Neural progenitor cell (in vitro differentiated cells): ENCODE data around the gene EME1. TPM values are rescaled to one million over a fixed set of nuclear protein-coding genes. Genes with fewer than 3 reads are reported as not detected.

Experiments
- DNase-seq: peaks from one replicate; pipeline ENCODE4 v3.0.0-alpha.2; 2016; ENCODE audit warnings: low spot score
- H2AFZ ChIP-seq: fragments of 200-600 bp; sonication (generic); replicated peaks from 2 replicates; pipeline ENCODE4 v1.6.1; 2016; ENCODE audit warnings: antibody characterized with exemption
- H3F3A ChIP-seq: fragments of 200-600 bp; sonication (generic); 2 replicates; pipeline ENCODE4 v1.6.1; 2016; ENCODE audit warnings: antibody characterized with exemption, low read depth
- H3K27ac ChIP-seq: fragments of 200-600 bp; sonication (generic); 2 replicates; pipeline ENCODE4 v1.5.1; 2016; ENCODE audit warnings: mild to moderate bottlenecking
- H3K27me3 ChIP-seq: fragments of 200-600 bp; sonication (generic); 2 replicates; pipeline ENCODE4 v1.6.1; 2016; ENCODE audit warnings: mild to moderate bottlenecking, moderate library complexity
- H3K36me3 ChIP-seq: fragments of 200-600 bp; sonication (generic); 2 replicates; pipeline ENCODE4 v1.5.1; 2016
- H3K4me1 ChIP-seq: fragments of 200-600 bp; sonication (generic); 2 replicates; pipeline ENCODE4 v1.6.1; 2016; ENCODE audit warnings: mixed run types
- H3K4me2 ChIP-seq: fragments of 200-600 bp; sonication (generic); 2 replicates; pipeline ENCODE4 v1.6.1; 2016
- H3K4me3 ChIP-seq: fragments of 200-600 bp; sonication (generic); 2 replicates; pipeline ENCODE4 v1.5.1; 2016
- H3K79me2 ChIP-seq: fragments of 200-600 bp; sonication (generic); 2 replicates; pipeline ENCODE4 v1.6.1; 2016; ENCODE audit warnings: low read depth
- H3K9ac ChIP-seq: fragments of 200-600 bp; sonication (generic); 2 replicates; pipeline ENCODE4 v1.6.1; 2016
- H3K9me3 ChIP-seq: fragments of 200-600 bp; sonication (generic); 2 replicates; pipeline ENCODE4 v1.5.1; 2016; ENCODE audit warnings: low read depth
- H4K20me1 ChIP-seq: fragments of 200-600 bp; sonication (generic); 2 replicates; pipeline ENCODE4 v1.6.1; 2016; ENCODE audit warnings: low read depth
- H3K27ac Mint-ChIP-seq: 3 replicates; pipeline ENCODE4 v1.8.0; 2021; ENCODE audit warnings: mixed read lengths
- H3K27me3 Mint-ChIP-seq: 2 replicates; pipeline ENCODE4 v1.8.0; 2022; ENCODE audit warnings: low read depth, mild to moderate bottlenecking, inconsistent platforms, moderate library complexity, mixed read lengths; ENCODE audit not compliant: insufficient read depth
- H3K36me3 Mint-ChIP-seq: 3 replicates; pipeline ENCODE4 v1.8.0; 2021; ENCODE audit warnings: mixed read lengths
- H3K4me1 Mint-ChIP-seq: 3 replicates; pipeline ENCODE4 v1.8.0; 2021; ENCODE audit warnings: mixed read lengths
- H3K4me3 Mint-ChIP-seq: 3 replicates; pipeline ENCODE4 v1.8.0; 2021; ENCODE audit warnings: mild to moderate bottlenecking, moderate library complexity, mixed read lengths
- H3K9me3 Mint-ChIP-seq: 3 replicates; pipeline ENCODE4 v1.8.0; 2020; ENCODE audit warnings: mixed read lengths
- EZH2 ChIP-seq: fragments of 200-600 bp; sonication (generic); IDR thresholded peaks from 2 replicates; pipeline ENCODE4 v1.6.1; 2017; ENCODE audit warnings: antibody characterized with exemption, mild to moderate bottlenecking, moderate library complexity
- EZH2phosphoT487 ChIP-seq: fragments of 200-600 bp; sonication (generic); IDR thresholded peaks from 2 replicates; pipeline ENCODE4 v1.6.1; 2017; ENCODE audit warnings: antibody characterized with exemption
- total RNA-seq: library from RNA; depleted of rRNA; stranded (reverse); fragments of >200 nt; gene quantifications from 2 replicates; pipeline ENCODE4 v1.2.3, GENCODE V29; 2015; ENCODE audit warnings: low replicate concordance
- TF ChIP-seq, protein P1 (sequence below): fragments of 200-600 bp; sonication (generic); IDR thresholded peaks from 2 replicates; pipeline ENCODE4 v1.5.1; 2017; ENCODE audit warnings: antibody characterized with exemption, mild to moderate bottlenecking

EME1 gene
- total RNA-seq, 1 donor from 2014 or later = 26.6 TPM

- peak overlapping the region; percentile 85 for H3K4me3 ChIP-seq
- peak overlapping the region; percentile 99 for H3K4me3 Mint-ChIP-seq
- peaks cover 6% of the 10 kb centered on the region for H3K4me1 ChIP-seq
- peaks cover 4% of the 10 kb centered on the region for H3K27me3 Mint-ChIP-seq
- H3K27me3 ChIP-seq = no peaks in the 10 kb centered on the region
- H3K4me2 ChIP-seq = peak overlapping the region; percentile 97
- peak overlapping the region; percentile 68 for H3K9ac ChIP-seq
- peak overlapping the region; percentile 96 for H3K27ac Mint-ChIP-seq
- H4K20me1 ChIP-seq = no peaks in the 10 kb centered on the region
- H3K9me3 Mint-ChIP-seq = no peaks in the 10 kb centered on the region
- H3K79me2 ChIP-seq = peaks cover 29% of the 10 kb centered on the region
- H2AFZ ChIP-seq = peak overlapping the region; percentile 88
- no peaks in the 10 kb centered on the region for H3K9me3 ChIP-seq
- no peak for TF ChIP-seq EZH2
- TF ChIP-seq, protein P1, sequence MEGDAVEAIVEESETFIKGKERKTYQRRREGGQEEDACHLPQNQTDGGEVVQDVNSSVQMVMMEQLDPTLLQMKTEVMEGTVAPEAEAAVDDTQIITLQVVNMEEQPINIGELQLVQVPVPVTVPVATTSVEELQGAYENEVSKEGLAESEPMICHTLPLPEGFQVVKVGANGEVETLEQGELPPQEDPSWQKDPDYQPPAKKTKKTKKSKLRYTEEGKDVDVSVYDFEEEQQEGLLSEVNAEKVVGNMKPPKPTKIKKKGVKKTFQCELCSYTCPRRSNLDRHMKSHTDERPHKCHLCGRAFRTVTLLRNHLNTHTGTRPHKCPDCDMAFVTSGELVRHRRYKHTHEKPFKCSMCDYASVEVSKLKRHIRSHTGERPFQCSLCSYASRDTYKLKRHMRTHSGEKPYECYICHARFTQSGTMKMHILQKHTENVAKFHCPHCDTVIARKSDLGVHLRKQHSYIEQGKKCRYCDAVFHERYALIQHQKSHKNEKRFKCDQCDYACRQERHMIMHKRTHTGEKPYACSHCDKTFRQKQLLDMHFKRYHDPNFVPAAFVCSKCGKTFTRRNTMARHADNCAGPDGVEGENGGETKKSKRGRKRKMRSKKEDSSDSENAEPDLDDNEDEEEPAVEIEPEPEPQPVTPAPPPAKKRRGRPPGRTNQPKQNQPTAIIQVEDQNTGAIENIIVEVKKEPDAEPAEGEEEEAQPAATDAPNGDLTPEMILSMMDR = no peak
- TF ChIP-seq EZH2phosphoT487 = no peak
- peaks cover 4% of the 10 kb centered on the region for H3F3A ChIP-seq
- peaks cover 7% of the 10 kb centered on the region for H3K36me3 ChIP-seq
- H3K4me1 Mint-ChIP-seq = peaks cover 17% of the 10 kb centered on the region
- peaks cover 22% of the 10 kb centered on the region for H3K36me3 Mint-ChIP-seq
- no peak for DNase-seq
- no peak overlapping the region for H3K27ac ChIP-seq
Measured at GRCh38 chr17:50372222-50372757, 739 bp upstream of the EME1 start.

DNA sequence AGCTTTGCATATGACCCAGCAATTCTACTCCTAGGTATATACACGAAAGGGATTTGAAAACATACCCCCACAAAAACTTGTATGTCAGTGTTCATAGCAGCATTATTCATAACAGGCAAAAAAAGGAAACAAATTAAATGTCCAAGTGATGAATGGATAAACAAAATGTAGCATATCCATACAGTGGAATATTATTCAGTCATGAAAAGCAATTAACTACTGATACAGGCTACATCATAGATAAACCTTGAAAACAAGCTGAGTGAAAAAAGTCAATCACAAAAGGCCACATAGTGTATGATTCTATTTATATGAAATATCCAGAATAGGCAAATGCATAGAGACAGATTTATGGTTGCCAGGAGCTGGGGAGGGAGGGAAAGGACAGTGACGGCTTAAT is 676 bp downstream of the EME1 start:
- H3F3A ChIP-seq = peaks cover 4% of the 10 kb centered on the region
- H3K79me2 ChIP-seq = peaks cover 29% of the 10 kb centered on the region
- DNase-seq = no peak
- Mint-ChIP-seq H3K9me3 (no peaks in the 10 kb centered on the region), H3K4me3 (peak overlapping the region; percentile 99), H3K27me3 (peaks cover 4% of the 10 kb centered on the region), H3K36me3 (peaks cover 17% of the 10 kb centered on the region), H3K27ac (no peak overlapping the region), H3K4me1 (peaks cover 17% of the 10 kb centered on the region)
- no peak overlapping the region for H2AFZ ChIP-seq
- H3K36me3 ChIP-seq = peaks cover 5% of the 10 kb centered on the region
- H3K27me3 ChIP-seq = no peaks in the 10 kb centered on the region
- H3K27ac ChIP-seq = no peak overlapping the region
- H3K4me1 ChIP-seq = peaks cover 6% of the 10 kb centered on the region
- H3K4me3 ChIP-seq = peak overlapping the region; percentile 85
- no peak overlapping the region for H3K9ac ChIP-seq
- no peak for TF ChIP-seq EZH2phosphoT487
- TF ChIP-seq, protein P1 = no peak
- no peaks in the 10 kb centered on the region for H3K9me3 ChIP-seq
- peak overlapping the region; percentile 97 for H3K4me2 ChIP-seq
- H4K20me1 ChIP-seq = no peaks in the 10 kb centered on the region

DNA sequence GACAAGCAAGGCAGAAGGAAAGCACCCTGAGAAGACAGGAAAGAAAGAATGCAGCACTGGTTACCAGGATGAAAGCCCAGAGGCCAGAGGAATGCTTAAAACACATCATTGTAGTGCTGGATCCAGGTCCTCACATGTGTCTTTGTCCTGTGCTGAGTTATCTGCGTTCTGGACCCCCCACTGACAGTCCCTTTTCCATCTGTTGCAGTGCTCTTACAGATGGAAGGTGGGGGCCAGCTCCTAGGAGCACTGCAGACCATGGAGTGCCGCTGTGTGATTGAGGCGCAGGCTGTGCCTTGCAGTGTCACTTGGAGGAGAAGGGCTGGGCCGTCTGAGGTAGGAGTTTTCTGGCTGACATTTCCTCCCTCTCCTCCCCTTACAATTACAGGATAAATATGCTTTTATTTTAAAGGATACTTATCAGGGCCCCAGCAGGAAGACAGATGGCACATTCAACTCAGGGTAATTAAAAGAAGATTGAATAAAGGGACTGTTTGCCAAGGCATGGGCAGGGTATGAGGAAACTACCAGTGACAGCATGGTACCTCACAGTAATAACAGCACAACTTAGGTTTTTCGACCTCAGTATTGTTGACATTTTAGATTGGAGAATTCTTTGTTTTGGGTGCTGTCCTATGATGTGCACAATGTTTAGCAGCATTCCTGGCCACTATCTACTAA is 3.0 kb downstream of the EME1 start:
- TF ChIP-seq EZH2 = no peak
- TF ChIP-seq, protein P1 = no peak
- no peak for TF ChIP-seq EZH2phosphoT487
- Histone ChIP-seq H3K79me2 (peaks cover 25% of the 10 kb centered on the region), H3K9me3 (no peaks in the 10 kb centered on the region), H2AFZ (no peak overlapping the region), H4K20me1 (no peaks in the 10 kb centered on the region), H3K36me3 (no peaks in the 10 kb centered on the region), H3K4me1 (peaks cover 6% of the 10 kb centered on the region), H3K27ac (no peak overlapping the region), H3F3A (peaks cover 4% of the 10 kb centered on the region), H3K4me2 (no peak overlapping the region), H3K9ac (no peak overlapping the region), H3K27me3 (no peaks in the 10 kb centered on the region), H3K4me3 (no peak overlapping the region)
- no peak for DNase-seq
- Mint-ChIP-seq H3K4me3 (no peak overlapping the region), H3K36me3 (peaks cover 11% of the 10 kb centered on the region), H3K9me3 (no peaks in the 10 kb centered on the region), H3K27me3 (peaks cover 2% of the 10 kb centered on the region), H3K27ac (no peak overlapping the region), H3K4me1 (peaks cover 17% of the 10 kb centered on the region)
